ENCODE results near the gene AFM.

AFM gene

GRCh38 chr4:73436674-73437557 is 44.6 kb upstream of the AFM start:
- no peak for DNase-seq (ENCODE audit: extremely low spot score)
- no peak for TF ChIP-seq CTCF (IDR thresholded peaks at IDR 0.05; ENCODE audit: control extremely low read depth, extremely low read depth, low read depth, missing control alignments)
- CTCF ChIA-PET: interaction anchor here (1.0 to 2.6 kb wide), 3 partner anchors 9 to 96 kb away, joined by 3 to 12 read pairs (median 3); no protein-coding TSS in a partner anchor
- POLR2A ChIA-PET: interaction anchor here (0.6 kb wide), 1 partner anchor 104 kb away, joined by 3 read pairs; no protein-coding TSS in a partner anchor

- POLR2A ChIA-PET: no interaction called here
- DNase-seq (ENCODE audit: extremely low spot score): no peak
- CTCF ChIA-PET: interaction anchor here (1.0 to 2.6 kb wide), 6 partner anchors 9 to 97 kb away, joined by 3 to 12 read pairs (median 4); no protein-coding TSS in a partner anchor
- no peak for TF ChIP-seq CTCF (IDR thresholded peaks at IDR 0.05; ENCODE audit: control extremely low read depth, extremely low read depth, low read depth, missing control alignments)
These were observed 44.0 kb upstream of the AFM start for GRCh38 chr4:73437558-73437956.

- DNase-seq (ENCODE audit: extremely low spot score): no peak
- POLR2A ChIA-PET: no interaction called here
- TF ChIP-seq CTCF (IDR thresholded peaks at IDR 0.05; ENCODE audit: control extremely low read depth, extremely low read depth, low read depth, missing control alignments): no peak
- CTCF ChIA-PET: interaction anchor here (1.0 to 2.6 kb wide), 8 partner anchors 8 to 83 kb away, joined by 3 to 12 read pairs (median 4); no protein-coding TSS in a partner anchor
These were observed 43.5 kb upstream of the AFM start for GRCh38 chr4:73438048-73438447.

DNA sequence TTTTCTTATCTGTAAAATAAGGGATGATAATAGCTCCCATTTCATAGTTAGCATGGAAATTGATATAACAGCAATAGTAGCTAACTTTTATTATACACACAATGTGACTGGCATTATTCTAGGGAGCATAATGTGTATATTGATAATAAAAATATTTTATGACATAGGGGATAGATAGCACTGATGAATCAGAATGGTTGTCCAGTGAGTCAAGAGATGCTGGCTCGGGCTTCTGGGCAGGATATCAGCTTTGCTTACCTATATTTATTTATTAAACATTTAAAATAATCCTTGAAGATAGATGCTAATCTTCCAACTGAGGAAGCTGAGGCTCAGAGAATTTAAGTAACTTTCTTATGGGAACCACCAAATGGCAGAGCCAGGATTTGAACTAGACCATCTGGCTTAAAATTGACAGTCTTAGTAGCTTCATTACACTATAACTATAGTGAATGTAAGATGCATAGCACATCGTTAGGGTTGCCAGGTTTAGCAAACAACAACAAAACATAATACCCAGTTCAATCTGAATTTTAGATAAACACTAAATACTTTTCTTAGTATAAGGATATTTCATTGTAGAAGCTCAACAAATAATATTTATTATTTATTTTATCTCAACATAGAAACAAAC is 42.8 kb upstream of the AFM start:
- ChIA-PET CTCF (interaction anchor here (1.0 to 2.6 kb wide), 9 partner anchors 8 to 97 kb away, joined by 3 to 12 read pairs (median 4); no protein-coding TSS in a partner anchor), POLR2A (no interaction called here)

GRCh38 chr4:73439445-73439844 is 42.1 kb upstream of the AFM start:
- POLR2A ChIA-PET: no interaction called here
- CTCF ChIA-PET: interaction anchor here (1.8 to 2.0 kb wide), 3 partner anchors 11 to 98 kb away, joined by 5 to 8 read pairs (median 8); no protein-coding TSS in a partner anchor
- TF ChIP-seq CTCF (IDR thresholded peaks at IDR 0.05; ENCODE audit: control extremely low read depth, extremely low read depth, low read depth, missing control alignments): no peak
- no peak for DNase-seq (ENCODE audit: extremely low spot score)

More for the DNA sequence above, 42.8 kb upstream of the AFM start:
- no peak for TF ChIP-seq CTCF (IDR thresholded peaks at IDR 0.05; ENCODE audit: control extremely low read depth, extremely low read depth, low read depth, missing control alignments)
- DNase-seq (ENCODE audit: extremely low spot score): no peak

GRCh38 chr4:73439991-73440390 is 41.6 kb upstream of the AFM start:
- TF ChIP-seq CTCF (IDR thresholded peaks at IDR 0.05; ENCODE audit: control extremely low read depth, extremely low read depth, low read depth, missing control alignments): no peak
- POLR2A ChIA-PET: no interaction called here
- CTCF ChIA-PET: interaction anchor here (2.0 kb wide), 1 partner anchor 99 kb away, joined by 5 read pairs; no protein-coding TSS in a partner anchor
- DNase-seq (ENCODE audit: extremely low spot score): no peak

All from GM10248 (cell line).